DOHH2 (cell line): ENCODE measurements around the gene B4GALT4.

Experiments
- EZH2phosphoT487 ChIP-seq: fragments of 200-600 bp; sonication (generic); IDR thresholded peaks from 2 replicates; pipeline ENCODE4 v1.6.1; 2017; ENCODE audit warnings: borderline replicate concordance, mild to moderate bottlenecking, antibody characterized with exemption, low read length, moderate library complexity, mixed read lengths
- TF ChIP-seq, protein P1 (sequence below): fragments of 200-600 bp; sonication (generic); IDR thresholded peaks from one replicate; pipeline ENCODE4 v1.5.1; 2014; ENCODE audit warnings: antibody characterized with exemption, mild to moderate bottlenecking, low read depth, low read length; ENCODE audit not compliant: poor library complexity, severe bottlenecking

DNA sequence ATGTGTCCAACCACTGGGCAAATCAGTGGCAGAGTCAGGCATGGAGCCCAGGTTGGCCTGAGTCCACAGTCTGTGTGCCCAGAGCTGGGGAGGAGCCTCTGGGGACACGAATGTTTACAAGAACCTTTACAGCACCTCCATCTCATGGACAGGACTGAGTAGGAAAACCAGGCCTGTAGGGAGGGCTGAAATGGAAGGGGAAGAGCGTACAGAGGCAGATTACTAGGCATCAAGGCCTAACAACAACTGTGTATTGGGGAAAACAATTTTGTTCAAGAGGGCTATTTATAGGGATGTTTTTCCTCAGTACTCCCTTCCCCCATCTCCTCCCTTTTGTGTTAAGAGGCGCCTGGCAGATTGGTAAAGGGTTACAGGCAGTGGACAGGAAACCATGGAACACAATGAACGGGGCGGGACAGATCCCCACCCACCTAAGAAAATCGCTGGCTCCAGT, 38.5 kb upstream of the B4GALT4 start:
- TF ChIP-seq, protein P1, sequence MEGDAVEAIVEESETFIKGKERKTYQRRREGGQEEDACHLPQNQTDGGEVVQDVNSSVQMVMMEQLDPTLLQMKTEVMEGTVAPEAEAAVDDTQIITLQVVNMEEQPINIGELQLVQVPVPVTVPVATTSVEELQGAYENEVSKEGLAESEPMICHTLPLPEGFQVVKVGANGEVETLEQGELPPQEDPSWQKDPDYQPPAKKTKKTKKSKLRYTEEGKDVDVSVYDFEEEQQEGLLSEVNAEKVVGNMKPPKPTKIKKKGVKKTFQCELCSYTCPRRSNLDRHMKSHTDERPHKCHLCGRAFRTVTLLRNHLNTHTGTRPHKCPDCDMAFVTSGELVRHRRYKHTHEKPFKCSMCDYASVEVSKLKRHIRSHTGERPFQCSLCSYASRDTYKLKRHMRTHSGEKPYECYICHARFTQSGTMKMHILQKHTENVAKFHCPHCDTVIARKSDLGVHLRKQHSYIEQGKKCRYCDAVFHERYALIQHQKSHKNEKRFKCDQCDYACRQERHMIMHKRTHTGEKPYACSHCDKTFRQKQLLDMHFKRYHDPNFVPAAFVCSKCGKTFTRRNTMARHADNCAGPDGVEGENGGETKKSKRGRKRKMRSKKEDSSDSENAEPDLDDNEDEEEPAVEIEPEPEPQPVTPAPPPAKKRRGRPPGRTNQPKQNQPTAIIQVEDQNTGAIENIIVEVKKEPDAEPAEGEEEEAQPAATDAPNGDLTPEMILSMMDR: no peak
- TF ChIP-seq EZH2phosphoT487: no peak
